ENCODE measurements around the gene EXTL2. TPM values are rescaled to one million over a fixed set of nuclear protein-coding genes. Genes with fewer than 3 reads are reported as not detected.

EXTL2 gene
- 45.4 and 68.9 TPM in 2 replicates for total RNA-seq (2014; rRNA removed; shearing (Covaris generic))
- 37.6 and 45.3 TPM in 2 replicates for polyA plus RNA-seq (2016; fragmentation: Nextera tagmentation; extraction: Ambion mirVana)
- long read RNA-seq, transcript EXTL2-202 (5 exons, 3,985 nt): major isoform, 34 of 59 reads
- long read RNA-seq, transcript EXTL2-201 (5 exons, 2,835 nt): minor isoform, 6 of 59 reads
- long read RNA-seq, partial matches to known transcripts: 0 of 59 reads
- long read RNA-seq, other reads (novel, unspliced or antisense): 17 of 59 reads

GRCh38 chr1:100894603-100895539, at the start of gene EXTL2:
Gene EXTL2, minus strand, starts transcription at chr1:100894842. Its CDS starts 6,085 bp downstream, at chr1:100888757.
- Histone ChIP-seq H3K36me3 (ENCODE audit: insufficient read depth) (0 out of 2 replicates have a peak, but pooled peaks cover 13% of the 10 kb centered on the region), H3K27ac (ENCODE audit: low read depth) (peak within 1 kb of the TSS; percentile 83), H3K4me3 (peak within 1 kb of the TSS; percentile 69), H3K4me2 (peak within 1 kb of the TSS; percentile 97), H3K79me2 (replicated peaks; ENCODE audit: insufficient read depth) (peaks cover 78% of the 10 kb centered on the region), H3K4me1 (ENCODE audit: insufficient read depth) (peaks cover 16% of the 10 kb centered on the region), H3K9me2 (ENCODE audit: insufficient read depth) (peaks cover 4% of the 10 kb centered on the region; the same call in 1 of the 2 replicates), H3K27me3 (ENCODE audit: insufficient read depth) (no peaks in the 10 kb centered on the region), H3F3A (replicated peaks; ENCODE audit: low read depth) (no peaks in the 10 kb centered on the region; the same call in 1 of the 2 replicates), H2AFZ (peak within 1 kb of the TSS; percentile 93), H4K20me1 (replicated peaks; ENCODE audit: insufficient read depth) (peaks cover 5% of the 10 kb centered on the region; the same call in 1 of the 2 replicates)
- peaks cover 50% of the 10 kb centered on the region for H3K36me3 Mint-ChIP-seq (ENCODE audit: low read depth)
- DNase-seq (ENCODE audit: low spot score): peak; percentile 95
- ATAC-seq: peak; percentile 73
- H3K4me3 Mint-ChIP-seq: peak within 1 kb of the TSS; percentile 100
- peaks cover 13% of the 10 kb centered on the region; the same call in 2 of the 3 replicates for H3K4me1 Mint-ChIP-seq
- H3K27me3 Mint-ChIP-seq (ENCODE audit: insufficient read depth, low read depth, poor library complexity): peaks cover 3% of the 10 kb centered on the region
- H3K27ac Mint-ChIP-seq: peak within 1 kb of the TSS; percentile 98
- peaks cover 20% of the 10 kb centered on the region for H3K9me3 Mint-ChIP-seq
- TF ChIP-seq JUNB (IDR thresholded peaks at IDR 0.05; ENCODE audit: unreplicated experiment) (no peak), ZNF114 (CRISPR knock-in tag; IDR thresholded peaks at IDR 0.05) (no peak), STAT1 (IDR thresholded peaks at IDR 0.05; ENCODE audit: unreplicated experiment) (no peak), REST (IDR thresholded peaks at IDR 0.05; ENCODE audit: unreplicated experiment) (no peak), ZNF462 (CRISPR knock-in tag; IDR thresholded peaks at IDR 0.05) (no peak), CREB1 (CRISPR knock-in tag; IDR thresholded peaks at IDR 0.05; ENCODE audit: low read depth) (peak; percentile 83), ZNF331 (CRISPR knock-in tag; IDR thresholded peaks at IDR 0.05; ENCODE audit: low read depth) (no peak), ETS1 (IDR thresholded peaks at IDR 0.05) (peak; percentile 81), NANOG (IDR thresholded peaks at IDR 0.05; ENCODE audit: borderline replicate concordance) (no peak), CTCF (conservative IDR thresholded peaks at IDR 0.05; ENCODE audit: low read depth in 2 of 2) (no peak), EZH2phosphoT487 (IDR thresholded peaks at IDR 0.05; ENCODE audit: unreplicated experiment) (no peak)
